ENCODE data around the gene SSTR3.
"Not testable (repeated sequence)": the region's sequence is repeated elsewhere in the genome, so short reads cannot be mapped to it uniquely, and the experiment has no call there.

SSTR3 gene

GRCh38 chr22:37181681-37182080, 30.6 kb downstream of the SSTR3 start:
- DNase-seq (ENCODE audit: low spot score), result no peak

- DNase-seq (ENCODE audit: low spot score), result no peak
Measured at GRCh38 chr22:37180531-37181231, 31.6 kb downstream of the SSTR3 start.

GRCh38 chr22:37179622-37180420, 32.5 kb downstream of the SSTR3 start:
- DNase-seq (ENCODE audit: low spot score), result no peak

- DNase-seq (ENCODE audit: low spot score), result no peak
Measured at GRCh38 chr22:37179126-37179470, 33.2 kb downstream of the SSTR3 start.

DNA sequence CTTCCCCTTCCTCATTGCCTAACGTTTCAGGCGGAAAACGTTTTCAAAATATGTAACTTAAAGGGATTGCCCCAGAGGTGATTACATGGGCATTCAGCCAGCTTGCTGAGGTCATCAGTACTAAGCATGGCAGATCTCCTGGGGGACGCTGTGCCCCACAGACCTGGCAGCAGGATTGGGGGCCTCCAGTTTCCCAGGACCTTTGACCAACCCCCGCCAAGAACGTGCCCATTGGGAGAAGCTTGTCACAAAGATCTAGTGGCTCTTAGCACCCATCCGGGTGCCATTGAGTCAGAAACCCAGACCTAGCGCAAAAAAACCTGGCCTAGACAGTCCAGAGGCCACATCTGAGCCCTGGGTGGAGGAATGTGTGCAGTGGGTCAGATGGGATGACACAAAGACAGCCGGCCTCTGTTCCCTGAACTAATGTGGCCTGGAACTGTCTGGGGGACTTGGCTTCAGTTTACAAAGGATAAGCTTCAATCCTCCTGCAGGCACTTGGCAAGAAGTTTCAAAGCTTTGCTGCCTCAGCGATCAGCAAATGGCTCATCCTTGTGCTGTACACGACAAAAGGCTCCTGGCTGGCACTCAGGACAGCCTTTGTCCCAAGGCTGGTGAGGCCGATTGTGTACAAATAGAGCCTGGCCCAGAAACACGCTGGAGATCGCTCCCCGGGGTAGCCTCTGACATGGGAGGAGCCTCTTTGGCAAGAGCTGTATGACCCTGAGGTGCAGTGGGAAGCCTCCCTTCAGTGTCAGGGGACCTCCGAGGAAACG, 33.7 kb downstream of the SSTR3 start:
- DNase-seq (ENCODE audit: low spot score), result no peak

GRCh38 chr22:37177755-37178154, 34.5 kb downstream of the SSTR3 start:
- no peak for DNase-seq (ENCODE audit: low spot score)

DNA sequence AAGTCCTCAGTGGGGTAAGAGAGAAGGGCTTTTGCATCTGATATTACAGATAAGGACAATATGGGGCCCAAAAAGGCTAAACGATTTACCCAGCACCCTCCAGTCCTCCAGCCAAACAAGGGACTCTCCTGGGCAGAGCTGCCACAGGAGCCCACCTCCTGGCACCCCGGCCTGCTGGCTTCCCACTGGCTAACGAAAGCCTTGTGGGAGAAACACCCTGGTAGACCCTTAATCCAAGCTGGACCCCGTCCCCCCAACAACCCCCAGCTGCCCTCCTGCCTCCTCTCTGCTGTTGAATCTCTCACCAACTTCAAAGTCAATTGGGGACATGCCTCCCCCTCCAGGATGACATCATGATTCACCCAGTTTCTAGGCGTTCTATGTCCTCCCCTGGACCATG, 35.1 kb downstream of the SSTR3 start:
- no peak for DNase-seq (ENCODE audit: low spot score)

- DNase-seq (ENCODE audit: low spot score), result no peak
Measured at GRCh38 chr22:37176464-37177061, 35.7 kb downstream of the SSTR3 start.

- DNase-seq (ENCODE audit: low spot score), result no peak
Measured at GRCh38 chr22:37175414-37176281, 36.6 kb downstream of the SSTR3 start.

DNA sequence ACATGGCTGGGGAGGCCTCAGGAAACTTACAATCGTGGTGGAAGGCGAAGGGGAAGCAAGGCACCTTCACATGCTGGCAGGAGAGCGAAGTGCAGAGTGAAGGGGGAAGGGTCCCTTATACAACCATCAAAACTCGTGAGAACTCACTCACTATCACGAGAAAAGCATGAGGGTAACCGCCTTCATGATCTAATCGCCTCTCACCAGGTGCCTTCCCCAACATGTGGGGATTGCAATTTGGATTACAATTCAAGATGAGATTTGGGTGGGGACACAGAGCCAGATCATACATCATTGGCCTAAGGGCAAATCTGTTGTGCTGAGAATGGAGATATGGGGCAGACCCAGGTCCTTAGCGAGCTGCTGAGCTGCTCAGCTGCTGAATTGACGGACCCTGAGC, 37.3 kb downstream of the SSTR3 start:
- DNase-seq (ENCODE audit: low spot score), result no peak

GRCh38 chr22:37173709-37174108, 38.6 kb downstream of the SSTR3 start:
- no peak for DNase-seq (ENCODE audit: low spot score)

DNA sequence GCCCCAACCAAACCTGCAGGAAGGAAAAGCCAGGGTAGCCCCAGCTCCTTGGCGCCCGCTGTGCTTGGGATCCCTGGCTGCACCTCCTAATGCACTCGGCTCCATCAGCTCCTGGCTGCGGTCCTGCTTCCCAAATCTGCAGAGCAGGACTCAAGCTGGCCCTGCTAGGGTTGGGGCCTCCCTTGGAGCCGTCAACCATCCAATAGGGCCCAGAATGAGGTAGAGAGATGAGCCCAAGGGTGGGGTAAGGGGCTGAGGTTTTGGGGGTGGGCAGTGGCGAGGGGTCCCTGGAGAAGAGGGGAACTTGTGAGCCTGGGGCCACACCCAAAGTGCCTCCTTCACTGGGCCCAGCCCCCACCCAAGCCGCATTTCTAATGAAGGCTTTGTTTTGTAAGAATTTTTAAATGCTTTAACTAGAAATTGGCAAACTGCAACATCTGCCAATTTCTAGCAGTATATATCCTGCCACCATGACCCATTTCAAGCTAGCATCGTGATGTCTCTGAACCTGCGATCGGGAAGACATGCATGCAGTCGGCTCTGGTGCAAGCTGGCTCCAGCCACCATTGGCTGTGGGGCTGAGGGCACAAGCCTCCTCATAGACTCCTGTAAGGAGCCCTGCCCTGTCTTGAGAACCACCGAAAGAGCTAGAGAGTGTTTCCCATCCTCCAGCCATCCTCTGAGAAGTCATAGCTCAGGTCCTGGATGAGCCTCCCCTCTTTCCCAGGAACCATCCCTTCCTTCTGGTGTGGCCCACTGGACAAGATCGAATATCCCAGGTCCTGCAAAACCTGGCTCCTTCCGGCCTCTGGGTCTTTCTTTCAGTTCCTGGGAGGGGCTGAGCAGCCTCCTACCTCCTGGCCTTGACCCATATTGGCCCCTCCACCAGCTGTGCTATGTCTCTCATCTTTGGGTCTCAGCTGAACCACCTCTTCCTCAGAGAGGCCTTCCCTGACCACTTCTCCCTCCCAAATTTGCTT, 39.7 kb downstream of the SSTR3 start:
- no peak for DNase-seq (ENCODE audit: low spot score)

DNA sequence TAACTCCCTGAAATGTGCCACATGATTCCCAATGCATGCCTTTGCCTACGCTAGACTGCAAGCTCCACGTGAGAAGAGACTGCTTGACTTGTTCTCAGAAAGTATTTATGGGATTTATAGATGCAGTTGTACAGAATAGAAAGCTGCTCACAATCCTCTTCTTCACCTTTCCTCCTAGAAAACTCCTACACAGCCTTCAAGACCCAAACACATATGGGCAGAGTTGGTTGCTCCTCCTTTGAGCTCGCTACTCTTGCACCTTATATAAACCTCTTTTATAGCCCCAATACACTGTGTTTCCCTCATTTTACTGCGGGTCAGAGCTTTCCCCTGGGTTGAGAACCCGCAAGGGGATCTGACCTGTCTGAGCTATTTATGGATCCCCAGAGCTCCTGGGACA, 40.6 kb downstream of the SSTR3 start:
- no peak for DNase-seq (ENCODE audit: low spot score)

- DNase-seq (ENCODE audit: low spot score), result not testable (repeated sequence)
Measured at GRCh38 chr22:37170689-37171405, 41.4 kb downstream of the SSTR3 start.

- no peak for DNase-seq (ENCODE audit: low spot score)
Measured at GRCh38 chr22:37169947-37170688, 42.2 kb downstream of the SSTR3 start.

GRCh38 chr22:37169406-37169805, 42.9 kb downstream of the SSTR3 start:
- DNase-seq (ENCODE audit: low spot score), result no peak

DNA sequence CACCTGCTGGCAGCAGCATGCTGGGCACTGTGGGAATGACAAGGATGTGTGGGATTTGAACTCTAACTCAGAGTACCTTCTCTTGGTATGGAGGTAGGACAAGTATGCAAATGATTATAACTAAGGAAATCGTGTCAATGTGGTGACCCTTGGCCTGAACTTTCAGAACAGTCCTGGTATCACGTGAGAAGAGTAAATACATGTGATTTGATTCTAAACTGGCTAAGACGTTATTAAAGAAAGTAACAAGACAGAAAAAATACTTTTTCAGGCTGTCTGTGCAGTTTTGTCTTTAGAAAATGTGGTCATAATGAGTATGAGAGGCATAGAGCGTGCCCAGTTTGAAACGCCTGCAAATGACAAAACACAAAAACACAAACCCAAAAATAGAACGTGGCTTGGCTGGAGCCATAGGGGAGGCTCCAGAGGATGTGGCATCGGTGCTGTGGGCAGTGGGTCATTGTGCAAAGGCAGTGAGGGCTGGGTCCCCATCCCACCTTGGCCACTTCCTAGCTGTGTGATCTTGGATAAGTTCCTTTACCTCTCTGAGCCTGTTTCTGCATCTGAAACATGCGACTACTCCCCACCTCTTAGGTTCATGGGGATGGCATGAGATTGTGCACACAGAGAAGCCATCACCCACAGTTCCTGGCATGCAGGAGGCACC, 44.2 kb downstream of the SSTR3 start:
- no peak for DNase-seq (ENCODE audit: low spot score)
